GM10248 (cell line): ENCODE results near the gene LMO1.

Experiments used
- CTCF ChIA-PET: fragments of 300-600 bp; sonication (Branson Sonifier 250); formaldehyde crosslinking; extraction: SDS; loops from one replicate; lab custom pipeline; 2021; ENCODE audit warnings: antibody characterized with exemption; lab: Yijun Ruan, JAX
- POLR2A ChIA-PET: fragments of 350-650 bp; sonication (Branson Sonifier 250); formaldehyde crosslinking; extraction: SDS; loops from one replicate; lab custom pipeline; 2020; ENCODE audit warnings: antibody characterized with exemption; lab: Yijun Ruan, JAX
- DNase-seq: peaks from one replicate; pipeline ENCODE4 v3.0.0; 2012; ENCODE audit errors: extremely low spot score
- CTCF ChIP-seq: IDR thresholded peaks from 2 replicates; pipeline ENCODE4 v1.5.1; 2012; ENCODE audit warnings: mild to moderate bottlenecking, low read depth; ENCODE audit errors: extremely low read depth, missing control alignments, control extremely low read depth

The LMO1 gene

GRCh38 chr11:8250981-8251615 is 12.6 kb downstream of the LMO1 start:
- ChIA-PET CTCF (interaction anchor here (2.3 to 3.5 kb wide), 2 partner anchors 13 to 58 kb away, joined by 8 to 21 read pairs; partner anchors contain the start of gene LMO1), POLR2A (no interaction called here)
- no peak for DNase-seq
- TF ChIP-seq CTCF, result no peak

- DNase-seq, result no peak
- POLR2A ChIA-PET, result no interaction called here
- TF ChIP-seq CTCF, result no peak
- CTCF ChIA-PET, result interaction anchor here (1.1 to 3.5 kb wide), 3 partner anchors 14 to 57 kb away, joined by 3 to 21 read pairs (median 8); partner anchors contain the start of gene LMO1
Observed at GRCh38 chr11:8250434-8250833, 13.2 kb downstream of the LMO1 start.

GRCh38 chr11:8249482-8249881 is 14.2 kb downstream of the LMO1 start:
- DNase-seq, result no peak
- TF ChIP-seq CTCF, result no peak
- ChIA-PET CTCF (interaction anchor here (1.1 to 3.5 kb wide), 4 partner anchors 15 to 57 kb away, joined by 3 to 21 read pairs (median 7); partner anchors contain the start of gene LMO1), POLR2A (no interaction called here)

GRCh38 chr11:8248786-8249185 is 14.9 kb downstream of the LMO1 start:
- CTCF ChIA-PET, result interaction anchor here (1.7 to 3.5 kb wide), 4 partner anchors 16 to 319 kb away, joined by 6 to 21 read pairs (median 11); partner anchors contain the start of gene LMO1
- no peak for TF ChIP-seq CTCF
- POLR2A ChIA-PET, result no interaction called here
- DNase-seq, result no peak

GRCh38 chr11:8247312-8247711 is 16.4 kb downstream of the LMO1 start:
- POLR2A ChIA-PET, result no interaction called here
- peak; percentile 30 for TF ChIP-seq CTCF
- CTCF ChIA-PET, result interaction anchor here (0.8 to 3.5 kb wide), 6 partner anchors 9 to 320 kb away, joined by 3 to 21 read pairs (median 8); partner anchors contain the start of gene LMO1
- no peak for DNase-seq

- CTCF ChIA-PET, result interaction anchor here (0.9 to 4.2 kb wide), 3 partner anchors 13 to 323 kb away, joined by 3 to 19 read pairs (median 3); partner anchors contain the start of gene LMO1
- no peak for TF ChIP-seq CTCF
- POLR2A ChIA-PET, result no interaction called here
- DNase-seq, result no peak
Observed at GRCh38 chr11:8243458-8243857, 20.2 kb downstream of the LMO1 start.
